ENCODE measurements around the gene SYCP2L. TPM values are rescaled to one million over a fixed set of nuclear protein-coding genes. Genes with fewer than 3 reads are reported as not detected.
"Not testable (repeated sequence)": the region's sequence is repeated elsewhere in the genome, so short reads cannot be mapped to it uniquely, and the experiment has no call there.

SYCP2L gene
- total RNA-seq, 2 donors from 2014 or later = 0.46 to 3.7 TPM

GRCh38 chr6:10995114-10995707, 108.4 kb downstream of the SYCP2L start:
- intact Hi-C loops (cut with DNase I) = no loop called here
- Histone ChIP-seq H3K36me3 (no peaks in the 10 kb centered on the region), H3K27me3 (replicated peaks; ENCODE audit: insufficient read depth) (no peaks in the 10 kb centered on the region), H3K27ac (no peak overlapping the region), H3K4me1 (replicated peaks) (no peaks in the 10 kb centered on the region), H3K4me3 (no peak overlapping the region), H3K9me3 (no peaks in the 10 kb centered on the region)
- DNase-seq (ENCODE audit: low spot score) = no peak
- TF ChIP-seq POLR2A (IDR thresholded peaks at IDR 0.05) = no peak
- no peak for TF ChIP-seq CTCF (IDR thresholded peaks at IDR 0.05)
- no peak for TF ChIP-seq POLR2AphosphoS5 (IDR thresholded peaks at IDR 0.05)
- 76% methylated on average over 4 of the region's 4 CpGs for WGBS

DNA sequence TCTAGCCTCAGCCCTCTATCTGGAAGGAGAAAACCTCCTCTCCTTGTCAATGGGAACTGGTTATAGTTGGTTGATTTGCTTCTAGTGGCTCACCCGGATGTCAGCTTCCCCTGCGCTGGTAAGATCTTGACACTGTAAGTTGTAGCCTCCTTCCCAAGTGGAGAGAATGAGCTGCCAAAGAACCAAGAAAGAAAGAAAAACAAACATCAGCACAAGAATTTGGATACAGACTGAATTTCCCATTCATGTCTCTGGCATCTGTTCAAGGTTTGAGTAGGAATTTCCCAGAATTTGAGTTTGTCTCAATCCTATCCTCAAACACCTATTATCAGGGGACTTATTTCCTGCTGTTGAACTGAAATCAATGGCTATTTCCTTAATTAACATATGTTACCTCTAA, 113.1 kb downstream of the SYCP2L start:
- intact Hi-C loops (cut with DNase I) = no loop called here

DNA sequence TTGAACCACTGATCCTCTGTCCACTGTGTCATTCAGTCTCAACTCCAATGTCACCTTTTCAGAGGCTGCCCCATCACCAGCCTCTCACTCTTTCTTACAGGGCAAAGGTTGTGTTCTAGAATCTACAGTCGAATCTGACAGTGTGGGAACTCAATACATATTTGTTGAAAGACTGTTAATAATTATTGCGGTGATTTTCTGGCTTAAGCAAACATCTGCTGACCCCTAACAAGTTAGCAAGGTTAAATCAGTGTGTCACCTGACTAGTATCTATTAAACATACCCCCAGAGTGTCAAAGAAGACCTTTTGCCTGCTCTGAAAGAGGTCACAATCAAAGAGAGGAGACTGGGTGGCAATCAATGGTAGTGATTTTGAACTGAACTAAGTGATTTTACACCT, 115.3 kb downstream of the SYCP2L start:
- Histone ChIP-seq H3K27me3 (replicated peaks; ENCODE audit: insufficient read depth) (no peaks in the 10 kb centered on the region), H3K36me3 (no peaks in the 10 kb centered on the region), H3K27ac (no peak overlapping the region), H3K4me3 (no peak overlapping the region), H3K4me1 (replicated peaks) (no peaks in the 10 kb centered on the region), H3K9me3 (no peaks in the 10 kb centered on the region)
- TF ChIP-seq POLR2A (IDR thresholded peaks at IDR 0.05) (no peak), CTCF (IDR thresholded peaks at IDR 0.05) (no peak), POLR2AphosphoS5 (IDR thresholded peaks at IDR 0.05) (no peak)
- intact Hi-C loops (cut with DNase I) = no loop called here
- WGBS = 51% methylated on average over 2 of the region's 2 CpGs
- DNase-seq (ENCODE audit: low spot score) = no peak

More for the DNA sequence above, 113.1 kb downstream of the SYCP2L start:
- no peak for TF ChIP-seq POLR2AphosphoS5 (IDR thresholded peaks at IDR 0.05)
- TF ChIP-seq POLR2A (IDR thresholded peaks at IDR 0.05) = no peak
- TF ChIP-seq CTCF (IDR thresholded peaks at IDR 0.05) = no peak
- no peak for DNase-seq (ENCODE audit: low spot score)
- Histone ChIP-seq H3K27me3 (replicated peaks; ENCODE audit: insufficient read depth) (no peaks in the 10 kb centered on the region), H3K36me3 (no peaks in the 10 kb centered on the region), H3K27ac (no peak overlapping the region), H3K4me3 (no peak overlapping the region), H3K9me3 (no peaks in the 10 kb centered on the region), H3K4me1 (replicated peaks) (no peaks in the 10 kb centered on the region)
- WGBS = 19% methylated on average over 2 of the region's 2 CpGs

DNA sequence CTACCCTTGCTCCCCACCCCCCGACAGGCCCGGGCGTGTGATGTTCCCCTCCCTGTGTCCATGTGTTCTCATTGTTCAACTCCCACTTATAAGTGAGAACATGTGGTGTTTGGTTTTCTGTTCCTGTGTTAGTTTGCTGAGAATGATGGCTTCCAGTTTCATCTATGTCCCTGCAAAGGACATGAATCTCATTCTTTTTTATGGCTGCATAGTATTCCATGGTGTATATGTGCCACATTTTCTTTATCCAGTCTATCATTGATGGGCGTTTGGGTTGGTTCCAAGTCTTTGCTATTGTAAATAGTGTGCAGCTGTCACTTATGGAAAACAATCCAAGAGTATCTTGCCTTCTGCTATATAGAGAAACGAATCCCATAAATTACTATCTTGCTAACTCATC, 116.4 kb downstream of the SYCP2L start:
- H3K36me3 ChIP-seq; intact Hi-C loops (cut with DNase I); DNase-seq (ENCODE audit: low spot score); H3K27ac ChIP-seq; H3K9me3 ChIP-seq; H3K4me1 ChIP-seq (replicated peaks); H3K4me3 ChIP-seq; H3K27me3 ChIP-seq (replicated peaks; ENCODE audit: insufficient read depth): not testable (repeated sequence)
- 91% methylated on average over 5 of the region's 5 CpGs for WGBS

GRCh38 chr6:11006061-11006460, 119.2 kb downstream of the SYCP2L start:
- H3K27ac ChIP-seq = no peak overlapping the region
- no peak for TF ChIP-seq POLR2A (IDR thresholded peaks at IDR 0.05)
- no peaks in the 10 kb centered on the region for H3K36me3 ChIP-seq
- no peaks in the 10 kb centered on the region for H3K27me3 ChIP-seq (replicated peaks; ENCODE audit: insufficient read depth)
- 68% methylated on average over 4 of the region's 4 CpGs for WGBS
- intact Hi-C loops (cut with DNase I) = no loop called here
- no peaks in the 10 kb centered on the region for H3K4me1 ChIP-seq (replicated peaks)
- H3K9me3 ChIP-seq = no peaks in the 10 kb centered on the region
- DNase-seq (ENCODE audit: low spot score) = no peak
- H3K4me3 ChIP-seq = no peak overlapping the region
